H1 (cell line): ENCODE measurements around the gene PPP2R1A. TPM values are rescaled to one million over a fixed set of nuclear protein-coding genes. Genes with fewer than 3 reads are reported as not detected.
A peak's percentile ranks its signal among the peaks of the same experiment; 100 is the strongest.

ENCODE experiments used
- BCL11A ChIP-seq, 2 experiments: IDR thresholded peaks; one replicate each; pipeline ENCODE4 v1.6.1; 2011; ENCODE audit warnings: low read depth in 2 of 2, low read length in 2 of 2, mild to moderate bottlenecking in 2 of 2
- CBX5 ChIP-seq: fragments of 300-800, 300-1000 bp; sonication (generic); IDR thresholded peaks from 2 replicates; pipeline ENCODE4 v1.7.1; 2016; ENCODE audit warnings: antibody characterized with exemption, low read length, low read depth
- CBX8 ChIP-seq: fragments of 300-800, 300-1000 bp; sonication (generic); IDR thresholded peaks from 2 replicates; pipeline ENCODE4 v1.7.1; 2016; ENCODE audit warnings: low read depth, low read length, borderline replicate concordance
- CHD7 ChIP-seq: fragments of 300-600 bp; sonication (generic); IDR thresholded peaks from 2 replicates; pipeline ENCODE4 v1.7.1; 2012; ENCODE audit warnings: low read length, moderate library complexity, mild to moderate bottlenecking, inconsistent platforms; ENCODE audit not compliant: insufficient replicate concordance
- GABPA ChIP-seq: IDR thresholded peaks from 2 replicates; pipeline ENCODE4 v1.6.1; 2011; ENCODE audit warnings: mild to moderate bottlenecking, low read length, moderate library complexity, borderline replicate concordance; ENCODE audit not compliant: insufficient read depth
- GTF2F1 ChIP-seq: IDR thresholded peaks from 2 replicates; pipeline ENCODE4 v1.6.1; 2012; ENCODE audit warnings: low read depth, low read length, improper control_type of control experiment, borderline replicate concordance
- MAX ChIP-seq: IDR thresholded peaks from 2 replicates; pipeline ENCODE4 v1.6.1; 2012; ENCODE audit warnings: inconsistent platforms
- RFX5 ChIP-seq: IDR thresholded peaks from 2 replicates; pipeline ENCODE4 v1.6.1; 2011; ENCODE audit warnings: low read depth, low read length, improper control_type of control experiment, borderline replicate concordance
- TAF7 ChIP-seq: optimal IDR thresholded peaks from 2 replicates; pipeline ENCODE3; 2011; ENCODE audit warnings: low read depth, mild to moderate bottlenecking, inconsistent platforms, low read length, moderate library complexity, borderline replicate concordance
- polyA plus RNA-seq, 7 experiments: library from polyadenylated mRNA; depleted of rRNA in 3 of 7; stranded (reverse) in 5 of 7; unstranded in 2 of 7; fragments of >200 nt in 5 of 7; fragments of 200-250 nt in 2 of 7; gene quantifications; 1 replicate in 5 of 7; 2 replicates in 1 of 7; 4 replicates in 1 of 7; pipeline versions ENCODE4 v1.2.1 to v1.2.3, GENCODE V29; 2011 to 2013; ENCODE audit warnings: missing spikeins in 2 of 7, mixed read lengths in 2 of 7
- total RNA-seq: library from RNA; stranded (reverse); fragmentation: NEBNext Ultra II Directional; extraction: Animal tissue kit (Norgen Biotek cat#: 25700); gene quantifications from 2 replicates; pipeline ENCODE4 v1.2.1, GENCODE V29; 2021

PPP2R1A gene
- total and polyA plus RNA-seq, 2 of the 8 experiments (the other 6 are each of a cell fraction or from before 2014, with no cell fraction given) = 380 to 382 TPM

- TF ChIP-seq CBX8 (no peak), GABPA (no peak), GTF2F1 (no peak), CHD7 (peak; percentile 22), MAX (no peak), RFX5 (no peak), CBX5 (no peak), TAF7 (no peak), BCL11A (IDR thresholded peaks at IDR 0.05; ENCODE audit: low read depth in 2 of 2, low read length in 2 of 2) (no peak)
- TF ChIP-seq, all 59 proteins: peak for 12
Measured at GRCh38 chr19:52188822-52189734, 774 bp upstream of the PPP2R1A start (continued).
